HEK293 (cell line): ENCODE results near the gene CDYL2.

Experiments used
- CTCF ChIA-PET: fragments of 350-600 bp; formaldehyde crosslinking; extraction: SDS; loops from one replicate; lab custom pipeline; 2021; ENCODE audit warnings: antibody characterized with exemption; lab: Yijun Ruan, JAX
- POLR2A ChIA-PET: fragments of 300-600 bp; formaldehyde crosslinking; extraction: SDS; loops from one replicate; lab custom pipeline; 2020; ENCODE audit warnings: antibody characterized with exemption, inconsistent platforms; lab: Yijun Ruan, JAX
- H3K27ac ChIP-seq: fragments of 200-500 bp; sonication (Bioruptor generic); 2 replicates; pipeline ENCODE4 v1.5.1; 2014; ENCODE audit warnings: low read depth, low read length, control low read depth, inconsistent platforms; ENCODE audit errors: extremely low read depth
- H3K36me3 ChIP-seq, 2 experiments: fragments of 200-500 bp in 1 of 2; sonication (Bioruptor generic) in 1 of 2; 1 replicate in 1 of 2; 2 replicates in 1 of 2; pipeline ENCODE4 v1.5.1; 2014 to 2017; ENCODE audit warnings: inconsistent platforms in 2 of 2, low read length in 2 of 2; ENCODE audit not compliant: control insufficient read depth in 2 of 2, insufficient read depth in 1 of 2
- H3K4me1 ChIP-seq: fragments of 200-500 bp; sonication (Bioruptor generic); 2 replicates; pipeline ENCODE4 v1.5.1; 2014; ENCODE audit warnings: mild to moderate bottlenecking, low read length, inconsistent platforms; ENCODE audit not compliant: control insufficient read depth, insufficient read depth
- H3K4me3 ChIP-seq: 2 replicates; pipeline ENCODE4 v1.5.1; 2011; ENCODE audit warnings: low read depth, mild to moderate bottlenecking, control low read depth, low read length, moderate library complexity
- H3K9me3 ChIP-seq: fragments of 200-500 bp; sonication (Bioruptor generic); 2 replicates; pipeline ENCODE4 v1.5.1; 2014; ENCODE audit warnings: low read depth, low read length, inconsistent platforms; ENCODE audit not compliant: control insufficient read depth, insufficient read depth
- GLI2 ChIP-seq: fragments of 450-650 bp; formaldehyde crosslinking; IDR thresholded peaks from 2 replicates; pipeline ENCODE4; 2017; ENCODE audit warnings: missing biosample characterization, missing genetic modification characterization, low read depth, borderline replicate concordance
- GLI4 ChIP-seq: fragments of 450-650 bp; formaldehyde crosslinking; IDR thresholded peaks from 2 replicates; pipeline ENCODE4 v1.5.1; 2016; ENCODE audit warnings: missing biosample characterization, missing genetic modification characterization
- KLF9 ChIP-seq: fragments of 450-650 bp; formaldehyde crosslinking; IDR thresholded peaks from 2 replicates; pipeline ENCODE4 v1.5.1; 2016; ENCODE audit warnings: missing biosample characterization, missing genetic modification characterization, low read depth
- SCRT1 ChIP-seq: fragments of 450-650 bp; formaldehyde crosslinking; IDR thresholded peaks from 2 replicates; pipeline ENCODE4 v1.5.1; 2016; ENCODE audit warnings: missing biosample characterization, missing genetic modification characterization, borderline replicate concordance
- ZBTB1 ChIP-seq: fragments of 450-650 bp; formaldehyde crosslinking; IDR thresholded peaks from 2 replicates; pipeline ENCODE4 v1.5.1; 2016; ENCODE audit warnings: missing biosample characterization, missing genetic modification characterization
- ZBTB26 ChIP-seq: fragments of 450-650 bp; formaldehyde crosslinking; optimal IDR thresholded peaks from 2 replicates; pipeline ENCODE3; 2016; ENCODE audit warnings: missing biosample characterization, mild to moderate bottlenecking, missing genetic modification characterization
- ZBTB48 ChIP-seq: fragments of 450-650 bp; formaldehyde crosslinking; IDR thresholded peaks from 2 replicates; pipeline ENCODE4 v1.5.1; 2016; ENCODE audit warnings: missing biosample characterization, missing genetic modification characterization
- ZBTB7A ChIP-seq: fragments of 450-650 bp; formaldehyde crosslinking; IDR thresholded peaks from 2 replicates; pipeline ENCODE4 v1.5.1; 2016; ENCODE audit warnings: low read depth, missing biosample characterization, missing genetic modification characterization
- ZNF114 ChIP-seq: fragments of 450-650 bp; formaldehyde crosslinking; IDR thresholded peaks from 2 replicates; pipeline ENCODE4 v1.5.0; 2017; ENCODE audit warnings: missing biosample characterization, missing genetic modification characterization
- ZNF16 ChIP-seq: fragments of 450-650 bp; formaldehyde crosslinking; IDR thresholded peaks from 2 replicates; pipeline ENCODE4 v1.5.1; 2016; ENCODE audit warnings: low read depth, missing biosample characterization, missing genetic modification characterization
- ZNF223 ChIP-seq: fragments of 450-650 bp; formaldehyde crosslinking; IDR thresholded peaks from 2 replicates; pipeline ENCODE4 v1.5.1; 2016; ENCODE audit warnings: missing biosample characterization, missing genetic modification characterization
- ZNF239 ChIP-seq: fragments of 450-650 bp; formaldehyde crosslinking; IDR thresholded peaks from 2 replicates; pipeline ENCODE4 v1.5.1; 2016; ENCODE audit warnings: missing biosample characterization, missing genetic modification characterization
- ZNF266 ChIP-seq: fragments of 450-650 bp; formaldehyde crosslinking; IDR thresholded peaks from 2 replicates; pipeline ENCODE4 v1.5.1; 2016; ENCODE audit warnings: missing biosample characterization, missing genetic modification characterization, low read depth
- ZNF280C ChIP-seq: fragments of 450-650 bp; formaldehyde crosslinking; IDR thresholded peaks from 2 replicates; pipeline ENCODE4 v1.5.1; 2016; ENCODE audit warnings: missing biosample characterization, missing genetic modification characterization
- ZNF311 ChIP-seq: fragments of 450-650 bp; formaldehyde crosslinking; IDR thresholded peaks from 2 replicates; pipeline ENCODE4 v1.5.1; 2017; ENCODE audit warnings: missing biosample characterization, missing genetic modification characterization, borderline replicate concordance
- ZNF362 ChIP-seq: fragments of 450-650 bp; formaldehyde crosslinking; IDR thresholded peaks from 2 replicates; pipeline ENCODE4 v1.5.1; 2016; ENCODE audit warnings: missing biosample characterization, missing genetic modification characterization
- ZNF398 ChIP-seq: fragments of 450-650 bp; formaldehyde crosslinking; IDR thresholded peaks from 2 replicates; pipeline ENCODE4 v1.5.1; 2017; ENCODE audit warnings: missing biosample characterization, missing genetic modification characterization
- ZNF404 ChIP-seq: fragments of 450-650 bp; formaldehyde crosslinking; IDR thresholded peaks from 2 replicates; pipeline ENCODE4 v1.5.1; 2017; ENCODE audit warnings: missing biosample characterization, missing genetic modification characterization
- ZNF488 ChIP-seq: fragments of 450-650 bp; formaldehyde crosslinking; IDR thresholded peaks from 2 replicates; pipeline ENCODE4 v1.5.1; 2016; ENCODE audit warnings: missing biosample characterization, missing genetic modification characterization
- ZNF580 ChIP-seq: fragments of 450-650 bp; formaldehyde crosslinking; IDR thresholded peaks from 2 replicates; pipeline ENCODE4 v1.5.1; 2016; ENCODE audit warnings: missing biosample characterization, missing genetic modification characterization
- ZNF645 ChIP-seq: fragments of 450-650 bp; formaldehyde crosslinking; IDR thresholded peaks from 2 replicates; pipeline ENCODE4; 2016; ENCODE audit warnings: missing biosample characterization, missing genetic modification characterization
- ZNF670 ChIP-seq: fragments of 450-650 bp; formaldehyde crosslinking; IDR thresholded peaks from 2 replicates; pipeline ENCODE4 v1.5.1; 2016; ENCODE audit warnings: missing biosample characterization, missing genetic modification characterization, low read depth
- ZNF701 ChIP-seq: fragments of 450-650 bp; formaldehyde crosslinking; IDR thresholded peaks from 2 replicates; pipeline ENCODE4 v1.5.1; 2016; ENCODE audit warnings: missing biosample characterization, missing genetic modification characterization
- ZNF777 ChIP-seq: fragments of 450-650 bp; formaldehyde crosslinking; IDR thresholded peaks from 2 replicates; pipeline ENCODE4 v1.5.1; 2017; ENCODE audit warnings: missing biosample characterization, missing genetic modification characterization, borderline replicate concordance

Gene CDYL2

GRCh38 chr16:80692270-80692669 lies 112.1 kb downstream of the CDYL2 start (continued):
- TF ChIP-seq SCRT1 (tag by site-specific recombination) = no peak
- no peak for TF ChIP-seq ZBTB1 (tag by site-specific recombination)
- no peak for TF ChIP-seq ZBTB48 (tag by site-specific recombination)
- no peak for TF ChIP-seq ZNF362 (tag by site-specific recombination)
- no peak for TF ChIP-seq ZNF488 (tag by site-specific recombination)
- no peak for TF ChIP-seq ZNF223 (tag by site-specific recombination)
- no peak for TF ChIP-seq ZBTB7A (tag by site-specific recombination)

GRCh38 chr16:80691111-80691741 lies 113.2 kb downstream of the CDYL2 start:
- POLR2A ChIA-PET = no interaction called here
- no peak overlapping the region for H3K4me3 ChIP-seq
- no peaks in the 10 kb centered on the region for H3K4me1 ChIP-seq
- H3K27ac ChIP-seq = no peak overlapping the region
- CTCF ChIA-PET = interaction anchor here (0.6 kb wide), 1 partner anchor 17 kb away, joined by 3 read pairs; no protein-coding TSS in a partner anchor
- TF ChIP-seq ZNF670 (tag by site-specific recombination) (no peak), ZNF777 (tag by site-specific recombination) (no peak), ZNF580 (tag by site-specific recombination) (no peak), ZNF404 (no peak)
- no peaks in the 10 kb centered on the region for H3K9me3 ChIP-seq
- H3K36me3 ChIP-seq = no peaks in the 10 kb centered on the region

GRCh38 chr16:80689487-80689886 lies 114.9 kb downstream of the CDYL2 start:
- Histone ChIP-seq H3K9me3 (no peaks in the 10 kb centered on the region), H3K4me3 (no peak overlapping the region), H3K4me1 (no peaks in the 10 kb centered on the region), H3K36me3 (no peaks in the 10 kb centered on the region), H3K27ac (no peak overlapping the region)
- POLR2A ChIA-PET = no interaction called here
- CTCF ChIA-PET = interaction anchor here (0.6 kb wide), 1 partner anchor 75 kb away, joined by 3 read pairs; no protein-coding TSS in a partner anchor
- TF ChIP-seq ZNF701 (tag by site-specific recombination) (no peak), ZNF645 (tag by site-specific recombination) (no peak), ZNF114 (tag by site-specific recombination) (no peak), GLI4 (tag by site-specific recombination) (no peak), GLI2 (tag by site-specific recombination) (no peak), ZNF16 (tag by site-specific recombination) (no peak), ZNF311 (tag by site-specific recombination) (no peak), KLF9 (tag by site-specific recombination) (no peak), ZNF398 (tag by site-specific recombination) (no peak), ZNF239 (tag by site-specific recombination) (no peak), ZNF266 (tag by site-specific recombination) (no peak), ZBTB26 (no peak), ZNF280C (no peak)
